Fibroblast of lung (primary cell): ENCODE data around the gene TPCN2.

Experiments used
- CTCF ChIP-seq, 2 donors: IDR thresholded peaks in 1 of 2; conservative IDR thresholded peaks in 1 of 2; 1 replicate in 1 of 2; 2 replicates in 1 of 2; pipeline ENCODE4 v1.5.1; 2011 to 2012; ENCODE audit warnings: low read length in 2 of 2, control low read depth in 1 of 2, inconsistent platforms in 1 of 2, low read depth in 1 of 2, mild to moderate bottlenecking in 1 of 2
- EZH2 ChIP-seq: IDR thresholded peaks from 2 replicates; pipeline ENCODE4 v1.5.1; 2012; ENCODE audit warnings: low read length, control low read depth, mild to moderate bottlenecking; ENCODE audit errors: missing control alignments

- no peak for TF ChIP-seq CTCF (conservative IDR thresholded peaks at IDR 0.05 in 1 of 2, IDR thresholded peaks at IDR 0.05 in 1 of 2; ENCODE audit: low read depth in 1 of 2, low read length in 2 of 2)
- no peak for TF ChIP-seq EZH2
Measured at GRCh38 chr11:69053546-69054396, 5.0 kb downstream of the TPCN2 start.
